ENCODE results near the gene ANKRD27. TPM values are rescaled to one million over a fixed set of nuclear protein-coding genes. Genes with fewer than 3 reads are reported as not detected.
"Not testable (repeated sequence)": the region's sequence is repeated elsewhere in the genome, so short reads cannot be mapped to it uniquely, and the experiment has no call there.

The ANKRD27 gene
- total RNA-seq, 2 donors from 2014 or later = 35.7 to 38.2 TPM

DNA sequence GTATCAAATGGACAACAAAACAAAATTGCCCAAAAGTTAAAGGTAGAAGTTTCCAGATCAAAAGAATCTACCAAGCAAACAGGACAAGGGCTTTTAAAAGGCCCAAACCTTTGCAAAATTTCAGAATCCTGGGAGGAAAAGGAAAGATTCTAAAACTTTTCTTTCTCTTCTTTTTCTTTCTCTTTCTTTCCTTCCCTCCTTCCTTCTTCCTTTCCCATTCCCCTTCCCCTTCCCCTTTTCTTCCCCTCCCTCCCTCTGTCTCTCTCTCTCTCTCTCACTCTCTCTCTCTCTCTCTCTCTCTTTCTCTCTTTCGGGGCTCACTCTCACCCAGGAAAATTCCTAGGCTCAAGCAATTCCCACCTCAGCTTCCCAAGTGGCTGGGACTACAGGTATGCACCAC, 98.2 kb downstream of the ANKRD27 start:
- DNase-seq = no peak
- no peak for ATAC-seq
- intact Hi-C loops (cut with DNase I, micrococcal nuclease) = no loop called here

DNA sequence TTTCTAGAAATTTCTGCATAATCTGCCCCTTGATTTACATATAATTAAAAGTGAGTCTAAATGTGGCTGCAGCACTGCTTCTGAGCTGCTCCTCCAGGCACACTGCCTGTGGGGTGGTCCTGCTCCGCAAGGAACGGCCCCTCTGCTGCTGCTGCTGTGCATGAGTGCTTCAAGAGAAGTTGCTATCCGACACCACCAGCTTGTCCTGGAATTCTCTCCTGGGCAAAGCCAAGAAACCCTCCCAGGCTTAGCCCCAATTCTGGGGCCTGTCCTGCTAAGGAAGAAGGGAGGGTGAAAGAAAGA, 101.5 kb downstream of the ANKRD27 start:
- no peak for ATAC-seq
- intact Hi-C loops (cut with DNase I, micrococcal nuclease) = no loop called here
- no peak for DNase-seq

DNA sequence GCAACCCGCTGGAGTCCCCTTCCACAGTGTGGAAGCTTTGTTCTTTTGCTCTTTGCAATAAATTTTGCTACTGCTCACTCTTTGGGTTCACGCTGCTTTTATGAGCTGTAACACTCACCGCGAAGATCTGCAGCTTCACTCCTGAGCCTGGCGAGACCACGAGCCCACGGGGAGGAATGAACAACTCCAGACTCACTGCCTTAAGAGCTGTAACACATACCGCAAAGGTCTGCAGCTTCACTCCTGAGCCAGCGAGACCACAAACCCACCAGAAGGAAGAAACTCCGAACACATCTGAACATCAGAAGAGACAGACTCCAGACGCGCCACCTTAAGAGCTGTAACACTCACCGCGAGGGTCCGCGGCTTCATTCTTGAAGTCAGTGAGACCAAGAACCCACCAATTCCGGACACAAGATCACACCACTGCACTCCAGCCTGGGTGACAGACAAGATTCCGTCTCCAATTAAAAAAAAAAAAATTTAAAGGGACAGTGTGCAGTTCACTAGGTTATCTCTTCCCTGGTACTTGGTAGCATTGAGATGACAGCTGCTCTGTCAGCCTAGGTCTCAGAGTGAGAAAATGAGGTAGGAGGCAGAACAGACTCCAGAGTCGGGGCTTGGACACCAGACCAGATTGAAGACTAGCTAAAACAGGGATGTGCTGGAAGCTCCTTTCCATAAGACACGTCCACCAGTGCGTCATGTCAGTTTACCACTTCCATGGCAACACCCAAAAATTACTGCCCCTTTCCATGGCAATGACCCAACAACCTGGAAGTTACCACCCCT, 102.1 kb downstream of the ANKRD27 start:
- intact Hi-C loops (cut with DNase I, micrococcal nuclease); ATAC-seq; DNase-seq: not testable (repeated sequence)

DNA sequence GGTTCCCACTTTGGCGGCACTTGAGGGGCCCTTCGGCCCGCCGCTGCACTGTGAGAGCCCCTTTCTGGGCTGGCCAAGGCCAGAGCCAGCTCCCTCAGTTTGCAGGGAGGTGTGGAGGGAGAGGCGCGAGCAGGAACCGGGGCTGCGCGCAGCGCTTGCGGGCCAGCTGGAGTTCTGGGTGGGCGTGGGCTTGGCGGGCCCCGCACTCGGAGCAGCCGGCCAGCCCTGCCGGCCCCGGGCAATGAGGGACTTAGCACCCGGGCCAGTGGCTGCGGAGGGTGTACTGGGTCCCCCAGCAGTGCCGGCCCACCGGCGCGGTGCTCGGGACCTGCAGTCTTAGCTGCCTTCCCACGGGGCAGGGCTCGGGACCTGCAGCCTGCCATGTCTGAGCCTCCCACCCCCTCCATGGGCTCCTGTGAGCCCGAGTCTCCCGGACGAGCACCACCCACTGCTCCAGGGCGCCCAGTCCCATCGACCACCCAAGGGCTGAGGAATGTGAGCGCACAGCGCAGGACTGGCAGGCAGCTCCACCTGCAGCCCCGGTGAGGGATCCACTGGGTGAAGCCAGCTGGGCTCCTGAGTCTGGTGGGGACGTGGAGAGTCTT, 103.4 kb downstream of the ANKRD27 start:
- ATAC-seq; intact Hi-C loops (cut with DNase I, micrococcal nuclease); DNase-seq: not testable (repeated sequence)

DNA sequence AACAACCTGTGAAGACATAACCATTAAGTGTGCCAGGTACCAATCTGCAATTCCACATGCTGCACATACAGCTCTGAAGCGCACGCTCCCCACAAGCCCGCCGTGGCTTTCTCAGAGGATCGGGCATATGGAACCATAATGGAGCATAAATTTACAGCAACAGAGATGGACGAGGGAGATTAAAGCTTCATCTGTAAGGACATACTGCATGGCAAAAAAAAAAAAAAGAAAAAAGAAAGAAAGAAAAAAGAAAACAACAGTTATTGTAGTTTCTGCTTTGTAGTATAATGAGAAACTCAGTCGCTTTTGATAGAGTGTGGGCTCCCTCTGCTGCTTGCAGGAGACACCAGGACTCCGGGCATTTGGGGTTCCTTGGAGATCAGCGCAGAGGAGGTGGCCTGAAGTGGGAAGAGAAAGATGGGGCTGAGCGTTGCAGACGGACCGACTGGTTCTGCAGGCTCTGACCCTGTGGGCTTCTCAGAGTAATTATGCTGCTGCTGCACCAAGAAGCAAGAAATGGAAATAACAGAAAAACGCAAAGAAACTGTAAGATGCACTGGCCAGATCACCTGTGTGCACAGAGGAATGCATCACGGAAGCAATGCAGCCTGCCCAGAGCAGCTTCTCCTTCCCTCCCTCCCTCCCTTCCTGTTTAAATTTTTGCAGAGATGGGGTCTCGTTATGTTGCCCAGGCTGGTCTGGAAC, 104.7 kb downstream of the ANKRD27 start:
- intact Hi-C loops (cut with DNase I, micrococcal nuclease) = no loop called here
- peak in 1 of 2 donors; percentile 61 for DNase-seq
- ATAC-seq = peak; percentile 95

GRCh38 chr19:32567486-32567885, 107.5 kb downstream of the ANKRD27 start:
- intact Hi-C loops (cut with DNase I, micrococcal nuclease) = no loop called here
- DNase-seq (no peak), ATAC-seq (no peak)

DNA sequence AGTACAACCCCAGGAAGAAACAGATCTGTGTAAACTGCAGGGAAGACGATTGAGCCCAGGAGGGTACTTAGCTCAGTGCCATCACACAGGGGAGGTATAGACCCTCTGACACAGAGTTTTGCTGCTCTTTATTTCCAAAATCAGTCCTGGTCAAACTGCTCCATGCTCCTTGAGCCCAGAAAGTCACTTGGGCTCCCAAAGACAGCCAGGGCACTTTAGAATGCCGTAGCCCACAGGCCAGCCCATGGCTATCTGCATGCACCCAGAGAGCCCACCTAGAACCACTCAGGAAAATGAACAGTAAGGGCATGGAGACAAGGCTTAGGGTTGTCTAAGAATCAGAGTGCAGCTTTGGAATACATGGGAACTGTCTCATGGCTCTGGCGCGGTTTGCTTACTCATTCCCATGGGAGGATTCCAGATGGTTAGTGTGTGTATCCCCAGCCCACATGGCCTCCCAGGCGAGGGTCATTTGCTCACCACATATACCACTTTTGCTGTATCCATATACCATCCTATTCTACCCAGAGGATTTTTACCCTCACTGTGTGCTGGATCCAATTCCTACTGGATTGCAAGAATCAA, 108.6 kb downstream of the ANKRD27 start:
- intact Hi-C loops (cut with DNase I, micrococcal nuclease) = no loop called here
- no peak for ATAC-seq

DNA sequence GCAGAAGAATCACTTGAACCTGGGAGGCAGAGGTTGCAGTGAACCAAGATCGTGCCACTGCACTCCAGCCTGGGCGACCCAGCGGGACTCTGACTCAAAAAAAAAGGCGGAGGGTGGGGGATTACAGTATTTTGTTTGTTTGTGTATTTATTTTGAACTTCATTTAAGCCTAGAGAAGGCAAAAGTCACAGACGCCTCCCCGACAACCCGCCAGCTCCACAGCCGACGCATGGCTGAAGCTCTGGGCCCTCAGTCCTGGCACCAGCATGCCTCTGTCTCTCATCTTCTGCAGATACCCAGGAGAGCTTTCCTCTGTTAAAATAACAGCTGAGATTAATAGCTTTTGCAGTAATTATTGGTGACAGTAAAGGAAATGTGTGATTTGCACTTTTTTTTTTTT, 111.2 kb downstream of the ANKRD27 start:
- ATAC-seq (no peak), DNase-seq (no peak)
- intact Hi-C loops (cut with DNase I, micrococcal nuclease) = no loop called here

More for the DNA sequence above, 108.6 kb downstream of the ANKRD27 start:
- no peak for DNase-seq

DNA sequence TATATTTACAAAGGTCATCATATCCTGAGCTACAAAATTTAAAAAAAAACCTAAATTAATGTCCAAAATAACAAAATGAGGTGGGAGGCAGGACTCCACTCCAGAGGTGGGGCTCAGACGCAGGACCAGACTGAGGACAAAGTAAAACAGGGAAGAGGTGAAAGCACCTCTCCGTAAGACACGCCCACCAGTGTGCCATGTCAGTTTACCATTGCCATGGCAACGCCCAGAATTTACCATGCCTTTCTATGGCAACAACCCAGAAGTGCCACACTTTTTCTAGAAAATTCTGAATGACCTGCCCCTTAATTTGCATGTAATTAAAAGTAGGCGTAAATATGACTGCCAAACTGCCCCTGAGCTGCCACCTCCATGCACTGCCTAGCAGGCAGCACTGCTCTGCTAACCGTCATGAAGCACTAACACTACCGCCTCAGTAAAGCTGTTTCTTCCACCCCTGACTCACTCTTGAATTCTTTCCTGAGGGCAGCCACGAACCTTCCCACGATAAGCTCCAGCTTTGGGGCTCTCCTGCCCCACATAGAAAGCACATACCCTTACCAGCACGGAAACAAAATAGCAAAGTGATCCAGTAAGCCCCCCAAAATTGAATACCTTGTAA, 116.3 kb downstream of the ANKRD27 start:
- intact Hi-C loops (cut with DNase I, micrococcal nuclease) = no loop called here
- no peak for DNase-seq

DNA sequence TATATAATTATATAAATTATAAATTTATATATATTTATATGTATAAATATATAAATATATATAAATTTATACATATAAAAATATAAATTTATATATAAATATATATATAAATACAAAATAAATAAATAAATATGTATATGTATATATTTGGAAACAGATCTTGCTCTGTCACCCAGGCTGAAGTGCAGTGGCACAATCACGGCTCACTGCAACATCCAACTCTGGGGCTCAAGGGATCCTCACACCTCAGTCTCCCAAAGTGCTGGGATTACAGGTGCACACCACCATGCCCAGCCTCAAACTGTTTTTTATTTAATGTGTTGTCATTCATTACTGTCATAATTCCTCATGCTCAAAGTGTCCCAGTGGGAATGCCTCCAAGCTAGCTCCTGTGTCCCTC, 119.2 kb downstream of the ANKRD27 start:
- intact Hi-C loops (cut with DNase I, micrococcal nuclease) = no loop called here
- no peak for DNase-seq
- ATAC-seq = no peak

More for the DNA sequence above, 116.3 kb downstream of the ANKRD27 start:
- no peak for ATAC-seq

- ATAC-seq (no peak), DNase-seq (no peak)
- intact Hi-C loops (cut with DNase I, micrococcal nuclease) = no loop called here
These were observed 124.3 kb downstream of the ANKRD27 start for GRCh38 chr19:32550666-32551065.

Other genes starting within 250 kb of the ANKRD27 start
- gene PDCD5, start 94.0 kb downstream of the ANKRD27 start, total RNA-seq = 10 to 100 TPM; 55.7 to 62.0 TPM
- under 1 TPM; 0.09 to 0.11 TPM for gene RGS9BP, start 668 bp upstream of the ANKRD27 start, total RNA-seq
- gene NUDT19, start 16.6 kb upstream of the ANKRD27 start, total RNA-seq = 10 to 100 TPM; 16.6 to 17.1 TPM
- gene TDRD12, start 44.6 kb upstream of the ANKRD27 start, total RNA-seq = under 1 TPM; 0.06 TPM
- under 1 TPM; 0.31 to 0.73 TPM for gene SLC7A9, start 194.6 kb upstream of the ANKRD27 start, total RNA-seq